ENCODE measurements around the gene AGPAT3. TPM values are rescaled to one million over a fixed set of nuclear protein-coding genes. Genes with fewer than 3 reads are reported as not detected.

AGPAT3 gene
- total and polyA plus RNA-seq, 8 donors = 13.6 to 49.6 (median 31.4) TPM

GRCh38 chr21:43889069-43889468 lies 24.0 kb downstream of the AGPAT3 start:
- H3K27me3 ChIP-seq = no peaks in the 10 kb centered on the region
- H3K4me3 ChIP-seq = no peak overlapping the region
- H3K4me1 ChIP-seq = peaks cover 0 to 15% (median 6%) of the 10 kb centered on the region in 3 donors
- intact Hi-C loops (cut with DNase I) = no loop called here
- no peaks in the 10 kb centered on the region for H3K9me3 ChIP-seq
- WGBS, 2 donors = 56 to 58% methylated on average over 3 of the region's 3 CpGs
- FAIRE-seq (no peak), DNase-seq (no peak), ATAC-seq (no peak)
- no peaks in the 10 kb centered on the region for H3K36me3 ChIP-seq
- no peak for TF ChIP-seq CTCF (IDR thresholded peaks at IDR 0.05)
- H3K27ac ChIP-seq = no peak overlapping the region

- intact Hi-C loops (cut with DNase I) = no loop called here
- TF ChIP-seq CTCF (IDR thresholded peaks at IDR 0.05) = no peak
- 92 to 93% methylated on average over 9 of the region's 9 CpGs for WGBS, 2 donors
- no peaks in the 10 kb centered on the region for H3K36me3 ChIP-seq
- H3K9me3 ChIP-seq = no peaks in the 10 kb centered on the region
- no peak overlapping the region for H3K27ac ChIP-seq
- FAIRE-seq (no peak), ATAC-seq (no peak), DNase-seq (no peak)
- peaks cover 0 to 8% (median 3%) of the 10 kb centered on the region in 3 donors for H3K4me1 ChIP-seq
- H3K4me3 ChIP-seq = no peak overlapping the region
- H3K27me3 ChIP-seq = no peaks in the 10 kb centered on the region
These were observed 25.0 kb downstream of the AGPAT3 start for GRCh38 chr21:43890042-43890441.

- no peaks in the 10 kb centered on the region for H3K27me3 ChIP-seq
- ATAC-seq (no peak), DNase-seq (no peak), FAIRE-seq (no peak)
- intact Hi-C loops (cut with DNase I) = no loop called here
- WGBS, 2 donors = 96 to 99% methylated on average over 3 of the region's 3 CpGs
- H3K27ac ChIP-seq = no peak overlapping the region
- H3K36me3 ChIP-seq = no peaks in the 10 kb centered on the region
- peaks cover 0 to 7% (median 0%) of the 10 kb centered on the region in 3 donors for H3K4me1 ChIP-seq
- H3K9me3 ChIP-seq = no peaks in the 10 kb centered on the region
- no peak overlapping the region for H3K4me3 ChIP-seq
- no peak for TF ChIP-seq CTCF (IDR thresholded peaks at IDR 0.05)
These were observed 27.3 kb downstream of the AGPAT3 start for GRCh38 chr21:43892334-43892733.

GRCh38 chr21:43892984-43893535 lies 28.0 kb downstream of the AGPAT3 start:
- Histone ChIP-seq H3K36me3 (no peaks in the 10 kb centered on the region), H3K4me1 (peaks cover 0 to 7% (median 0%) of the 10 kb centered on the region in 3 donors), H3K27me3 (no peaks in the 10 kb centered on the region), H3K4me3 (peak overlapping the region in 1 of 4 donors; percentile 1), H3K27ac (no peak overlapping the region), H3K9me3 (no peaks in the 10 kb centered on the region)
- WGBS, 2 donors = 59 to 61% methylated on average over 5 of the region's 5 CpGs
- intact Hi-C loops (cut with DNase I) = no loop called here
- no peak for TF ChIP-seq CTCF (IDR thresholded peaks at IDR 0.05)
- FAIRE-seq (no peak), DNase-seq (no peak), ATAC-seq (no peak)

- ATAC-seq = peak in 3 of 4 donors; percentile 12 to 36 (median 30)
- FAIRE-seq = no peak
- no peaks in the 10 kb centered on the region for H3K27me3 ChIP-seq
- TF ChIP-seq CTCF (IDR thresholded peaks at IDR 0.05) = no peak
- intact Hi-C loops (cut with DNase I) = no loop called here
- H3K4me1 ChIP-seq = peaks cover 0 to 7% (median 0%) of the 10 kb centered on the region in 3 donors
- no peaks in the 10 kb centered on the region for H3K9me3 ChIP-seq
- DNase-seq = no peak
- H3K27ac ChIP-seq = no peak overlapping the region
- no peaks in the 10 kb centered on the region for H3K36me3 ChIP-seq
- peak overlapping the region in 1 of 4 donors; percentile 1 for H3K4me3 ChIP-seq
- WGBS, 2 donors = 81 to 86% methylated on average over 19 of the region's 19 CpGs
These were observed 28.6 kb downstream of the AGPAT3 start for GRCh38 chr21:43893536-43894205.

Measured in pancreas (tissue), 10 donors.